ENCODE results near the gene CCDC112. TPM values are rescaled to one million over a fixed set of nuclear protein-coding genes. Genes with fewer than 3 reads are reported as not detected.

The CCDC112 gene
- total and polyA plus RNA-seq, 2 donors from 2014 or later: 3.8 to 6.5 TPM

DNA sequence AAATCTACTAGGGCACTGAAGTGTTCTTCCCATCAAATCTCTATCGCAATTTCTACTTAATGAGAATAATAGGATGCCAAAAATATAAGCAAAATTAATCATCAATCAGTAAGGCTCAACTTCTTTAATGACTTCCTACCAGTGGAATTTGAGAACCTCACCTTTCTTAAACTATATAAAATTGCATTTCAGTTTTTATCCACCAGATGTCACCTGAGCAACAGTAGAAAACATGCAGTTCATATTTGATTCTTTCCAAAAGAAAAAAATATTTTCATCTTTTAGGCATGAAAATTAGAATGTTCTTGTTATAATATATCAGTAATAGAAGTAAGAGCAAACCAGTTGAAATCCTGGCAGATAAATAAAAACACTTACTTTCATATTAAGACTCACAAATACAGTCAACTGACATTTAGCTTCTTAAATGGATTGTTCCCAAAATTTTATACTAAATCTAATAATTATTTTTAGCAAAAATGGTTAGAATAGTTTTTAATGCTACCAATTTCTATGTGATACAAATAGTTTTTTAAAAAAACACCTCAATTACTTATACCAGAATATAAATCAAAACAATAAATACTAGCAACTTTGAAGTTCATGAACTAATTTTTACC is 13.4 kb upstream of the CCDC112 start:
- Histone ChIP-seq H3K4me1 (ENCODE audit: control insufficient read depth in 2 of 3, insufficient read depth in 2 of 3, low read depth in 1 of 3, low read length in 3 of 3) (no peaks in the 10 kb centered on the region), H3K27me3 (ENCODE audit: control insufficient read depth, insufficient read depth, low read length) (no peaks in the 10 kb centered on the region), H3K4me3 (ENCODE audit: low read length in 3 of 3) (no peak overlapping the region), H3K36me3 (ENCODE audit: control insufficient read depth in 2 of 3, insufficient read depth in 3 of 3, low read length in 3 of 3) (no peaks in the 10 kb centered on the region), H3K9ac (ENCODE audit: low read length in 3 of 3) (no peak overlapping the region), H3K9me3 (ENCODE audit: control insufficient read depth in 2 of 3, insufficient read depth in 1 of 3, low read length in 3 of 3) (no peaks in the 10 kb centered on the region), H3K27ac (ENCODE audit: low read depth in 2 of 2, low read length in 2 of 2) (no peak overlapping the region)
- FAIRE-seq (peak; percentile 97), DNase-seq (peak in 2 of 5 donors; percentile 62 to 71)
- TF ChIP-seq, protein P1, sequence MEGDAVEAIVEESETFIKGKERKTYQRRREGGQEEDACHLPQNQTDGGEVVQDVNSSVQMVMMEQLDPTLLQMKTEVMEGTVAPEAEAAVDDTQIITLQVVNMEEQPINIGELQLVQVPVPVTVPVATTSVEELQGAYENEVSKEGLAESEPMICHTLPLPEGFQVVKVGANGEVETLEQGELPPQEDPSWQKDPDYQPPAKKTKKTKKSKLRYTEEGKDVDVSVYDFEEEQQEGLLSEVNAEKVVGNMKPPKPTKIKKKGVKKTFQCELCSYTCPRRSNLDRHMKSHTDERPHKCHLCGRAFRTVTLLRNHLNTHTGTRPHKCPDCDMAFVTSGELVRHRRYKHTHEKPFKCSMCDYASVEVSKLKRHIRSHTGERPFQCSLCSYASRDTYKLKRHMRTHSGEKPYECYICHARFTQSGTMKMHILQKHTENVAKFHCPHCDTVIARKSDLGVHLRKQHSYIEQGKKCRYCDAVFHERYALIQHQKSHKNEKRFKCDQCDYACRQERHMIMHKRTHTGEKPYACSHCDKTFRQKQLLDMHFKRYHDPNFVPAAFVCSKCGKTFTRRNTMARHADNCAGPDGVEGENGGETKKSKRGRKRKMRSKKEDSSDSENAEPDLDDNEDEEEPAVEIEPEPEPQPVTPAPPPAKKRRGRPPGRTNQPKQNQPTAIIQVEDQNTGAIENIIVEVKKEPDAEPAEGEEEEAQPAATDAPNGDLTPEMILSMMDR (IDR thresholded peaks at IDR 0.05; ENCODE audit: borderline replicate concordance, extremely low read depth, insufficient read depth): peak; percentile 46
- intact Hi-C loops (cut with DNase I): loop anchor here (5.0 kb wide), 1 partner anchor 272 kb away; no protein-coding TSS in a partner anchor

DNA sequence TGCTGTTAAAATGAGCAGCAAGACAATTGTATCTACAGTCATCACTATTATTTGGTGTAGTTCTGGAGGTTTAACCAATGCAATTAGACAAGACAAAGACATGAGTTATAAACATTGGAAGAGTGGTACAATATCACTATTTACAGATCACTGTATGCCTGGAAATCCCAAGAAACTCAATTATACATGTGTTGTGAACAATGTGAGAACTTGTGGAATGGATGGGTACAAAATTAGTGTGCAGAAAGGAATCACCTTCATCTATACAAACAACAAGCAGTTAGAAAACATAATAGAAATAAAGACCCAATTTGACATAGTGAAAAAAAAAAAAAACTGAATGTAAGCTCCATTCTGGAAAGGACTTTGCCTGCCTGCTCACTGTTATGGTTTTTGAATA is 12.4 kb upstream of the CCDC112 start:
- Histone ChIP-seq H3K9ac (ENCODE audit: low read length in 3 of 3) (no peak overlapping the region), H3K9me3 (ENCODE audit: control insufficient read depth in 2 of 3, insufficient read depth in 1 of 3, low read length in 3 of 3) (no peaks in the 10 kb centered on the region), H3K27me3 (ENCODE audit: control insufficient read depth, insufficient read depth, low read length) (no peaks in the 10 kb centered on the region), H3K36me3 (ENCODE audit: control insufficient read depth in 2 of 3, insufficient read depth in 3 of 3, low read length in 3 of 3) (no peaks in the 10 kb centered on the region), H3K4me1 (ENCODE audit: control insufficient read depth in 2 of 3, insufficient read depth in 2 of 3, low read depth in 1 of 3, low read length in 3 of 3) (no peaks in the 10 kb centered on the region), H3K27ac (ENCODE audit: low read depth in 2 of 2, low read length in 2 of 2) (no peak overlapping the region), H3K4me3 (ENCODE audit: low read length in 3 of 3) (no peak overlapping the region)
- no peak for FAIRE-seq
- no peak for DNase-seq
- intact Hi-C loops (cut with DNase I): no loop called here
- TF ChIP-seq, protein P1 (IDR thresholded peaks at IDR 0.05; ENCODE audit: borderline replicate concordance, extremely low read depth, insufficient read depth): no peak

DNA sequence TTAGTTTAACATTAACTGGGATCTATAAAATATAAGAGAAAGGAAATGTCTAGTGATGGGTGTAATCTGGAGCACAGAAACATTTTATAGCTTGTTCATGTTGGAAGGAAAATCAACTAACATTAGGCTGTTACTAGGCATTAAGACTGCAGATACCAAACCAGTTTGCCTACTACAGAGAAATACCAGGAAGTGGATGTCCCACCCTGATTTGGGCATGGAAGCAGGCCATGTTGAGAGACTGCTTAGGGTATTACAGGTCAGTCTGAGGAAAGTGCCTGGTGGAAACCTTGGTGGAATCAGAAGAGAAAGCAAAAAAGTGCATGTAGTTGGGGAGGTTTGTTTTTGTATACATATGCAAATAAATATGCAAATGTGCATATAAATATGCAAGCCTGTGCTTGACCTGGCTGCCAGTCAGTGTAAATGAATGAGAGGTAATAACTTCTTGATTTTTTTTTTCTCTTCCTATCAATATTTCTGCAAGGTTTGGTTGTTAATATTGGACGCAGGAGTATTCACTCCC is 9.6 kb upstream of the CCDC112 start:
- Histone ChIP-seq H3K4me1 (ENCODE audit: control insufficient read depth in 2 of 3, insufficient read depth in 2 of 3, low read depth in 1 of 3, low read length in 3 of 3) (no peaks in the 10 kb centered on the region), H3K9ac (ENCODE audit: low read length in 3 of 3) (no peak overlapping the region), H3K36me3 (ENCODE audit: control insufficient read depth in 2 of 3, insufficient read depth in 3 of 3, low read length in 3 of 3) (no peaks in the 10 kb centered on the region), H3K9me3 (ENCODE audit: control insufficient read depth in 2 of 3, insufficient read depth in 1 of 3, low read length in 3 of 3) (no peaks in the 10 kb centered on the region), H3K27ac (ENCODE audit: low read depth in 2 of 2, low read length in 2 of 2) (no peak overlapping the region), H3K4me3 (ENCODE audit: low read length in 3 of 3) (no peak overlapping the region), H3K27me3 (ENCODE audit: control insufficient read depth, insufficient read depth, low read length) (no peaks in the 10 kb centered on the region)
- no peak for FAIRE-seq
- intact Hi-C loops (cut with DNase I): no loop called here
- TF ChIP-seq, protein P1 (IDR thresholded peaks at IDR 0.05; ENCODE audit: borderline replicate concordance, extremely low read depth, insufficient read depth): no peak
- peak in 1 of 5 donors; percentile 47 for DNase-seq

All from kidney (tissue), 14 donors.